ENCODE measurements around the gene IFI27L2. TPM values are rescaled to one million over a fixed set of nuclear protein-coding genes. Genes with fewer than 3 reads are reported as not detected.

IFI27L2 gene
- total RNA-seq, 1 donor from 2014 or later, result 28.5 TPM

GRCh38 chr14:94102768-94103482, 26.5 kb downstream of the IFI27L2 start:
- Mint-ChIP-seq H3K27me3 (ENCODE audit: low read depth) (no peaks in the 10 kb centered on the region), H3K9me3 (no peaks in the 10 kb centered on the region), H3K36me3 (peaks cover 1% of the 10 kb centered on the region), H3K4me3 (no peak overlapping the region), H3K27ac (no peak overlapping the region), H3K4me1 (peaks cover 5% of the 10 kb centered on the region)
- no peak for TF ChIP-seq CTCF (IDR thresholded peaks at IDR 0.05; ENCODE audit: unreplicated experiment)
- DNase-seq (ENCODE audit: low spot score in 2 of 2, unreplicated experiment in 2 of 2), result no peak

- Mint-ChIP-seq H3K4me1 (peaks cover 5% of the 10 kb centered on the region), H3K4me3 (no peak overlapping the region), H3K36me3 (peaks cover 8% of the 10 kb centered on the region), H3K27ac (no peak overlapping the region), H3K27me3 (ENCODE audit: low read depth) (no peaks in the 10 kb centered on the region), H3K9me3 (no peaks in the 10 kb centered on the region)
- DNase-seq (ENCODE audit: low spot score in 2 of 2, unreplicated experiment in 2 of 2), result no peak
- TF ChIP-seq CTCF (IDR thresholded peaks at IDR 0.05; ENCODE audit: unreplicated experiment), result no peak
Measured at GRCh38 chr14:94101748-94102147, 27.7 kb downstream of the IFI27L2 start.

GRCh38 chr14:94100847-94101246, 28.6 kb downstream of the IFI27L2 start:
- peaks cover 5% of the 10 kb centered on the region for H3K4me1 Mint-ChIP-seq
- no peak overlapping the region for H3K4me3 Mint-ChIP-seq
- no peak overlapping the region for H3K27ac Mint-ChIP-seq
- H3K36me3 Mint-ChIP-seq, result peaks cover 8% of the 10 kb centered on the region
- DNase-seq (ENCODE audit: low spot score in 2 of 2, unreplicated experiment in 2 of 2), result no peak
- no peaks in the 10 kb centered on the region for H3K9me3 Mint-ChIP-seq
- no peak for TF ChIP-seq CTCF (IDR thresholded peaks at IDR 0.05; ENCODE audit: unreplicated experiment)
- H3K27me3 Mint-ChIP-seq (ENCODE audit: low read depth), result no peaks in the 10 kb centered on the region

- Mint-ChIP-seq H3K4me1 (peaks cover 5% of the 10 kb centered on the region), H3K4me3 (no peak overlapping the region), H3K27me3 (ENCODE audit: low read depth) (no peaks in the 10 kb centered on the region), H3K27ac (no peak overlapping the region), H3K9me3 (no peaks in the 10 kb centered on the region), H3K36me3 (peaks cover 8% of the 10 kb centered on the region)
- DNase-seq (ENCODE audit: low spot score in 2 of 2, unreplicated experiment in 2 of 2), result no peak
- TF ChIP-seq CTCF (IDR thresholded peaks at IDR 0.05; ENCODE audit: unreplicated experiment), result no peak
Measured at GRCh38 chr14:94099006-94099405, 30.4 kb downstream of the IFI27L2 start.

GRCh38 chr14:94098326-94098992, 30.9 kb downstream of the IFI27L2 start:
- Mint-ChIP-seq H3K4me1 (no peaks in the 10 kb centered on the region), H3K27ac (no peak overlapping the region), H3K27me3 (ENCODE audit: low read depth) (no peaks in the 10 kb centered on the region), H3K4me3 (no peak overlapping the region), H3K9me3 (no peaks in the 10 kb centered on the region), H3K36me3 (peaks cover 8% of the 10 kb centered on the region)
- no peak for DNase-seq (ENCODE audit: low spot score in 2 of 2, unreplicated experiment in 2 of 2)
- TF ChIP-seq CTCF (IDR thresholded peaks at IDR 0.05; ENCODE audit: unreplicated experiment), result no peak
